GM19438 (cell line): ENCODE measurements around the gene S100A9.
"Not testable (repeated sequence)": the region's sequence is repeated elsewhere in the genome, so short reads cannot be mapped to it uniquely, and the experiment has no call there.

Experiments used
- ATAC-seq: cut with Tn5 transposase; IDR thresholded peaks from one replicate; pipeline ENCODE4 v1.9.1; 2021; ENCODE audit warnings: low read depth; ENCODE audit not compliant: unreplicated experiment

The S100A9 gene

DNA sequence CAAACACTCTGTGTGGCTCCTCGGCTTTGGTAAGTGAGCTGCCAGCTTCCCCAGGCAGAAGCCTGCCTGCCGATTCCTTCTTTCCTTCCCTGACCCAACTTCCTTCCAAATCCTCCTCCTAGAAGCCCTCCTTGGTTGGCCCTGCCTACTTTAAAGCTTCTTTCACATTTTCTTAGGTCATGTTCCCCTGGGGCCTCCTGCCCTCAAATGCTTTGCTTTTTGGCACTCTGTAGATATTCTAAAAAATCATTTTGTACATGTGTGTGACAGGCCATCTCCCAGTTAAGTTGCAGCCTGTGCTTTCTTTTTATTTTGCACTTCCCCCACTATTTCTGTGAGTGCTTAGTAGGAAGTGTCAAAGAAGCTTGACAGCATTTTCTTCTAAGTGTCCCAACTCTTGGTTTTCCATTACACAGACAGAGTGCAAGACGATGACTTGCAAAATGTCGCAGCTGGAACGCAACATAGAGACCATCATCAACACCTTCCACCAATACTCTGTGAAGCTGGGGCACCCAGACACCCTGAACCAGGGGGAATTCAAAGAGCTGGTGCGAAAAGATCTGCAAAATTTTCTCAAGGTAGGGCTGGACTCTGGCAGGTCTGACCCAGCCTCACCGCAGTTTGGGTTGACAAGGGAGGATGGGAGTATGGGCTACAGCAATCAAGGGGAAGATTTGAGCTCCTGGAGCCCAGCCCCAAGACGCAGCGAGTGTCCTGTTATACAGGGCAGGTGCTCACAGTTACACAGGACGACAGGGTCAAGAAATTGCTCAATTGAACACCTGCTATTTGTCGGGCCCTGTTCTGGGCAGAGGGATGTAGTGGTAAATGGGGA is at the start of gene S100A9:
Gene S100A9, plus strand, starts transcription at position 2 of the 838 bp plus-strand sequence. Its CDS starts 430 bp downstream, at position 432.
- no peak for ATAC-seq

- ATAC-seq = no peak
Measured at GRCh38 chr1:153308540-153308939, 49.1 kb upstream of the S100A9 start.

DNA sequence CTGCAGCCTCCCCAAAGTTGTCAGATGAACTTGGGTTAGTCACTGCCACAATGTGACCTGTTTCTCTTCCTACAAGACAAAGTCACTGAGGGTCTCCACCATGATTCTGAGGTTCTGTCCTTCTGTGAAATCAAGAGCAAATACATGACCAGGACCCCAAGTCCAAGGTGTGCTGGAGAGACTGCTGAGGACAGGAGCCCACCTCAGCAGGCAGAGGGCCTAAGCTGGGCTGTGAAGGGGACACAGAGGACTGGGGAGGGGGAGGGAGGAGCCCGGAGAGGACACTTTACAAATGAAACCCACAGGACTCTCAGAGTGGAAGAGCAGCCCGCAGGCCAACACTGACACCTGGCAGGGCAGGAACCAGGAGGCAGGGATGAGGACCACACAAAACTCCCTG is 48.2 kb upstream of the S100A9 start:
- no peak for ATAC-seq

- ATAC-seq = no peak
Measured at GRCh38 chr1:153310526-153310925, 47.1 kb upstream of the S100A9 start.

GRCh38 chr1:153312570-153313186 is 45.0 kb upstream of the S100A9 start, which contains the start of gene PGLYRP3:
Gene PGLYRP3 (minus strand): TSS chr1:153312952. CDS start chr1:153310665, 2,287 bp downstream.
- no peak for ATAC-seq

- no peak for ATAC-seq
Measured at GRCh38 chr1:153313288-153313687, 44.4 kb upstream of the S100A9 start.

- not testable (repeated sequence) for ATAC-seq
Measured at GRCh38 chr1:153314388-153314787, 43.3 kb upstream of the S100A9 start.

- not testable (repeated sequence) for ATAC-seq
Measured at GRCh38 chr1:153316013-153316412, 41.6 kb upstream of the S100A9 start.

GRCh38 chr1:153318145-153318544 is 39.5 kb upstream of the S100A9 start:
- ATAC-seq = not testable (repeated sequence)

- ATAC-seq = no peak
Measured at GRCh38 chr1:153322568-153322967, 35.1 kb upstream of the S100A9 start.

DNA sequence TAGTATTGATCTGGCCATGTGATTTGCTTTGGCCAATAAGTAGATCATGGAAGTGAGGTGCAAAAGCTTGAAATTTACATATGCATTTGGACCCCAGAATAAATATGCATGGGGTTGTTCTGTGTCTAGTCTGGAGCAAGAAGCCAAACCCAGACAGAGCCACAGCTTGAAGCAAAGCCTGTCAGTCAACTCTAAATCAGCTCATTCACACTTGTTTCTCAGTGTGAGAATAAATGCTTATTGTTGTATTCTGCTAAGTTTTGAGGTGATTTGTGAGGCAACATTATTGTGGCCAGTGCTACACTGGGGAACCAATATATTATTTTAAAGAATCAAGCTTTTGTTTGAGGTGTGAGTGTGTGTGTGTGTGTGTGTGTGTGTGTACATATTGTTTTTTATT is 32.7 kb upstream of the S100A9 start:
- no peak for ATAC-seq

DNA sequence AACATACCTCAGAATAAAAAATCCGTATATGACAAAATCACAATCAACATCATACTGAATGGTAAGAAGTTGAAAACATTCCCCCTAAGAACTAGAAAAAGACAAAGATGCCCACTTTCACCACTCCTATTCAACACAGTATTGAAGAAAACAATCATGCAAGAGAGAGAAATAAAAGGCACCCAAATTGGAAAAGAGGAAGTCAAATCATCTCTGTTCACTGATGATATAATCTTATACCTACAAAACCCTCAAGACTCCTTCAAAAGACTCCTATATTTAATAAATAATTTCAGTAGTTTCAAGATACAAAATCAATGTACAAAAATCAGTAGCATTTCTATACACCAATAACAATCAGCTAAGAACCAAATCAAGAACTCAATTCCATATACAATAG is 23.8 kb upstream of the S100A9 start:
- ATAC-seq = no peak

DNA sequence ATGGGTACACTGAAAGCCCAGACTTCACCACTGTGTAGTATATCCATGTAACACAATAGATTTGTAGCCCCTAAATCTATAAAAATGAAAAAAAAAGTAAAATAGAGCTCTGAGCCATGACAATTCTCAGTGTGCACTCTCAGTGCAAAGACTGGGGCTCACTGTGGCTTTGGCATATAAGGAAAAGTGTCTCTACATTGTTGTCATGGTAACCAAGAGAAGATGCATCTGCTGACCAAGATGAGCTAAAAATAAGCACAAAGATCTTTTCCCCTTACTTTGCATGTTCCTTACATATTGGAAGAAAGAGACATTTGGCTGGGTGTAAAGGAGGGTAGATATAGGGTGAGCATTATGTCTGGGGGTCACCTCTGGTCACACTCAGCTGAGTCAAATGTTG is 21.0 kb upstream of the S100A9 start:
- ATAC-seq = no peak

- no peak for ATAC-seq
Measured at GRCh38 chr1:153337980-153338853, 19.4 kb upstream of the S100A9 start.

DNA sequence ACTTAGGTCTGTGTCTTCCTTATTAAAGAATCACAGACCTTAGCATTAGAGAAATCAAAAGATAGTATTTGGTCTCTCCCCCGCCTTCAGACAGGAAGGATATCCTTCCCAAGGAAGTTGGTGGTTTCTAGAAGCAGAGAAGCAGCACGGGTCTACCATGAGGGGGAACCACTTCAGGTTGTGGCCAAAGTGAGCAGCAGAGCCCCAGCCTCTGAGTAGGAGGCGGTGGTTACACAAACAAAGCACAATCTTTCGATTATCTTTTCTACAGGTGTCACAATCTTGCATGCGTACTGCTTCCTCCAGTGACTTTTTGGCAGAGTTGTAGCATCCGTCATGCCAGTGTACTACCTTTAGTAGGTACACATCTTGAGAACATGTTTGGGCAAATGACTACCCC is 17.9 kb upstream of the S100A9 start:
- ATAC-seq = no peak

DNA sequence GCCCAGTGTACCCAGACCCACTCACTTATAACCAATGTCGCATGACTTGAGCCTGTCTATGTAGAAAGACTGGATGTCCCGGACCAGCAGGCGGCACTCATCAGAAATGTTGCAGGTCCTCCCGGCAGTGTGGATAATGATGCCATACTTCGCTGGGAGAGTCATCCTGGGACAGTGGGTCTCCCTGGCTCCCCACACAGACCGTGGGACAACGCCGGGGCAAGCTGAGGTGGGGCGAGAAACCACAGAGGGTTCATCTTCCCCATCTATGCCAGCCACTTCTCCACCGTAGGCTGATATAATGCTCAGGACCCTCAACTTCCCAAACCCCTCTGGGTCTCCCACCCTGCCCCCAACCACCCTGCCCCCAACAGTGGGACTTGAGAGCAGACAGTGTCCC is 17.3 kb upstream of the S100A9 start:
- ATAC-seq = no peak

GRCh38 chr1:153341431-153341934 is 16.2 kb upstream of the S100A9 start:
- no peak for ATAC-seq

- no peak for ATAC-seq
Measured at GRCh38 chr1:153342178-153342577, 15.5 kb upstream of the S100A9 start.

- no peak for ATAC-seq
Measured at GRCh38 chr1:153343040-153343681, 14.5 kb upstream of the S100A9 start.
